ENCODE measurements around the gene CORIN.

The CORIN gene

DNA sequence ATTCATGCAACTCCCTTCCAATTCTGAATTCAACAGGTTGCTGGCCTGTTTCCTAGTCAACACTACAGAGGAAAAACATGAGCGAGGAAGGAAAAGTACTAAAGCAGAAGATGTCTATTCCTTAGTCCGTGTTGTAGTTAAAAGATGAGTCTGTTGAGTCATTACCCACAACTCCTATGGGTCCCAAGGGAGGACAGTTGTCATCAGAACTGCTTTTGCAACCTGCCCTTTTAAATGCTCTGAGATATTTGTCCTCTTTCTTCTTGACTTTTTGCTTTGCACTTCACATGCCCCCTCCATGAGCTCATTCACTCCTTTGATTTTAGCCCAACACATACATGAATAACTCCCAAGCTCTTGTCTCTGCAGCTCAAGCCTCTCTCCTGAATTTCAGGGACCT is 119.2 kb downstream of the CORIN start:
- no peaks in the 10 kb centered on the region for H3K4me1 ChIP-seq (ENCODE audit: insufficient read depth, poor library complexity, severe bottlenecking)
- TF ChIP-seq CTCF (IDR thresholded peaks at IDR 0.05; ENCODE audit: poor library complexity, severe bottlenecking), result no peak
- H3K4me3 ChIP-seq (ENCODE audit: severe bottlenecking), result no peak overlapping the region
- H3K27ac ChIP-seq (ENCODE audit: poor library complexity, severe bottlenecking), result no peak overlapping the region
- H3K9me3 ChIP-seq (ENCODE audit: severe bottlenecking), result peaks cover 3% of the 10 kb centered on the region
- peaks cover 3% of the 10 kb centered on the region for H3K27me3 ChIP-seq (ENCODE audit: insufficient read depth, poor library complexity, severe bottlenecking)
- ATAC-seq (ENCODE audit: low read depth) (no peak), DNase-seq (ENCODE audit: low spot score) (no peak)
- H3K36me3 ChIP-seq (ENCODE audit: low read depth), result no peaks in the 10 kb centered on the region

GRCh38 chr4:47717188-47717587 is 120.7 kb downstream of the CORIN start:
- no peak for DNase-seq (ENCODE audit: low spot score)
- Histone ChIP-seq H3K4me3 (ENCODE audit: severe bottlenecking) (no peak overlapping the region), H3K27ac (ENCODE audit: poor library complexity, severe bottlenecking) (no peak overlapping the region), H3K9me3 (ENCODE audit: severe bottlenecking) (peaks cover 3% of the 10 kb centered on the region), H3K36me3 (ENCODE audit: low read depth) (no peaks in the 10 kb centered on the region), H3K4me1 (ENCODE audit: insufficient read depth, poor library complexity, severe bottlenecking) (no peaks in the 10 kb centered on the region), H3K27me3 (ENCODE audit: insufficient read depth, poor library complexity, severe bottlenecking) (peaks cover 8% of the 10 kb centered on the region)
- no peak for TF ChIP-seq CTCF (IDR thresholded peaks at IDR 0.05; ENCODE audit: poor library complexity, severe bottlenecking)
- ATAC-seq (ENCODE audit: low read depth), result no peak

- peaks cover 8% of the 10 kb centered on the region for H3K27me3 ChIP-seq (ENCODE audit: insufficient read depth, poor library complexity, severe bottlenecking)
- no peak overlapping the region for H3K4me3 ChIP-seq (ENCODE audit: severe bottlenecking)
- H3K36me3 ChIP-seq (ENCODE audit: low read depth), result no peaks in the 10 kb centered on the region
- H3K27ac ChIP-seq (ENCODE audit: poor library complexity, severe bottlenecking), result no peak overlapping the region
- peak; percentile 86 for ATAC-seq (ENCODE audit: low read depth)
- no peak for DNase-seq (ENCODE audit: low spot score)
- no peak for TF ChIP-seq CTCF (IDR thresholded peaks at IDR 0.05; ENCODE audit: poor library complexity, severe bottlenecking)
- peaks cover 3% of the 10 kb centered on the region for H3K9me3 ChIP-seq (ENCODE audit: severe bottlenecking)
- H3K4me1 ChIP-seq (ENCODE audit: insufficient read depth, poor library complexity, severe bottlenecking), result no peaks in the 10 kb centered on the region
These were observed 122.0 kb downstream of the CORIN start for GRCh38 chr4:47715716-47716416.

DNA sequence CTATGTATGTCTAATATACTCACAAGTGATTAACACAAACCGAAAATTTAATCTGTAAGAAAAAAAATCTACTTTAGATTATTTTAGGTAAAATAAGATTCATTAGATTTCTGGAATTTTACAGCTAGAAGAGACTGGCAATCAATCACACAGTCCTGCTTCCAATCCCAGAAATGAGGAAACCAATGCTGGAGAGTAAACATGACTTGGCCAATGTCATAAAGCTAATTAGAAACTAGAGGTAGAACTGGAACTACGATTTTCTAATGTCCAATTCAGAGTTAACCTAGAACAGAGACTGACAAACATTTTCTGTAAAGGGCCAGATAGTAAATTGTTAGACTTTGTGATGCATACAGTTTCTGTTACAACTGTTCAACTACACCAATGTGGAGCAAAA is 123.6 kb downstream of the CORIN start:
- DNase-seq (ENCODE audit: low spot score), result no peak
- Histone ChIP-seq H3K4me3 (ENCODE audit: severe bottlenecking) (no peak overlapping the region), H3K27me3 (ENCODE audit: insufficient read depth, poor library complexity, severe bottlenecking) (peaks cover 8% of the 10 kb centered on the region), H3K4me1 (ENCODE audit: insufficient read depth, poor library complexity, severe bottlenecking) (no peaks in the 10 kb centered on the region), H3K9me3 (ENCODE audit: severe bottlenecking) (peaks cover 3% of the 10 kb centered on the region), H3K27ac (ENCODE audit: poor library complexity, severe bottlenecking) (no peak overlapping the region), H3K36me3 (ENCODE audit: low read depth) (no peaks in the 10 kb centered on the region)
- TF ChIP-seq CTCF (IDR thresholded peaks at IDR 0.05; ENCODE audit: poor library complexity, severe bottlenecking), result no peak
- no peak for ATAC-seq (ENCODE audit: low read depth)

DNA sequence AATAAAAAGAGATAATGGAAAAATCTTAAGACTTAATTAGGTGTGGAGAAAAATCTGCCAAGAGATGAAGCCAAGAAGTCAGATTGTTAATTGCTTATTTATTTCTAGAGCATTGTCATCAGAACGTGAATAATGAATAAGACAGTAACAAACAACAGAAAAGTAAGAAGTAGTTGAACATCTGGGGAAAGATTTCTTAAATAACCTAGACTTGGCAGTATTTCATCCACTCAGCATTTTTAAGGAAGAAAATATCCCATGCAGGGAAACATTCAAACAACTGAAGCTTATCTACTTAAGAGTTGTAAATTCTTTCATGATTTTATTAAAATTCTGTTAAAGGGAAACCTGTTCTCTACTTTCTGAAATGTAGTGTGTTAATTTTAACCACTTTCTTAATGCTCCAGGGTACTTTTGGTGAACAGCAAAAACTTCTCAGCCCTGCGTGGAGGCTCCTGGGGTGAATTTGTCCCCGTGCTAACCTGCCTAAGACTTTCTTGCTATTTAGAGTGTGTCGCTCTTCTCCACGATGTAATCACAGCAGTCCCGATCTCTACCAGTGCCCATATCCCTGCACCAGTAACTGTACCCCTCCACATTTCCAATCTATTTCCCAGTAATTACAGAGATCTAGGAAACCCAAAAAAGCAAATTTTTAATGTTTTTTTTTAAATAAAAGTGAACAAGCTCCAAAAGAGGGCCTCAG is 124.6 kb downstream of the CORIN start:
- TF ChIP-seq CTCF (IDR thresholded peaks at IDR 0.05; ENCODE audit: poor library complexity, severe bottlenecking), result no peak
- no peaks in the 10 kb centered on the region for H3K4me1 ChIP-seq (ENCODE audit: insufficient read depth, poor library complexity, severe bottlenecking)
- H3K27me3 ChIP-seq (ENCODE audit: insufficient read depth, poor library complexity, severe bottlenecking), result peaks cover 8% of the 10 kb centered on the region
- peaks cover 3% of the 10 kb centered on the region for H3K9me3 ChIP-seq (ENCODE audit: severe bottlenecking)
- no peak overlapping the region for H3K27ac ChIP-seq (ENCODE audit: poor library complexity, severe bottlenecking)
- no peak overlapping the region for H3K4me3 ChIP-seq (ENCODE audit: severe bottlenecking)
- no peak for ATAC-seq (ENCODE audit: low read depth)
- no peaks in the 10 kb centered on the region for H3K36me3 ChIP-seq (ENCODE audit: low read depth)
- DNase-seq (ENCODE audit: low spot score), result no peak

All from RWPE2 (cell line).